GM12878 (cell line): ENCODE results near the gene WSCD2.

Experiments
- ATF2 ChIP-seq: IDR thresholded peaks from 2 replicates; pipeline ENCODE4 v1.6.1; 2012; ENCODE audit warnings: low read length, inconsistent platforms
- MTA3 ChIP-seq: IDR thresholded peaks from 2 replicates; pipeline ENCODE4 v1.6.1; 2012; ENCODE audit warnings: low read length, inconsistent platforms, borderline replicate concordance
- POLR2AphosphoS2 ChIP-seq: IDR thresholded peaks from 2 replicates; pipeline ENCODE4 v1.6.1; 2011; ENCODE audit warnings: low read depth, mild to moderate bottlenecking, low read length, improper control_type of control experiment, moderate library complexity
- RAD21 ChIP-seq: IDR thresholded peaks from 2 replicates; pipeline ENCODE4 v1.6.1; 2011; ENCODE audit warnings: mild to moderate bottlenecking, low read depth, low read length, moderate library complexity; ENCODE audit not compliant: insufficient read depth
- SIN3A ChIP-seq: IDR thresholded peaks from 2 replicates; pipeline ENCODE4 v1.6.1; 2012; ENCODE audit warnings: low read depth, low read length, improper control_type of control experiment
- SP1 ChIP-seq: IDR thresholded peaks from one replicate; pipeline ENCODE4 v1.6.1; 2011; ENCODE audit warnings: low read depth, low read length
- ZNF274 ChIP-seq: IDR thresholded peaks from one replicate; pipeline ENCODE4 v1.8.0; 2011; ENCODE audit not compliant: insufficient read length, insufficient read depth
- ZZZ3 ChIP-seq: IDR thresholded peaks from 2 replicates; pipeline ENCODE4 v1.6.1; 2011; ENCODE audit warnings: low read depth; ENCODE audit not compliant: control insufficient read depth, insufficient read length
- TF ChIP-seq, protein P1 (sequence below), 3 experiments: IDR thresholded peaks in 2 of 3; conservative IDR thresholded peaks in 1 of 3; 2 replicates each; pipeline ENCODE4 v1.5.1; 2011; ENCODE audit warnings: low read depth in 3 of 3, low read length in 3 of 3, mild to moderate bottlenecking in 3 of 3, control low read depth in 2 of 3, moderate library complexity in 2 of 3, inconsistent platforms in 1 of 3, mixed read lengths in 1 of 3; ENCODE audit not compliant: control insufficient read depth in 2 of 3, insufficient read depth in 1 of 3; ENCODE audit errors: extremely low read depth in 1 of 3

DNA sequence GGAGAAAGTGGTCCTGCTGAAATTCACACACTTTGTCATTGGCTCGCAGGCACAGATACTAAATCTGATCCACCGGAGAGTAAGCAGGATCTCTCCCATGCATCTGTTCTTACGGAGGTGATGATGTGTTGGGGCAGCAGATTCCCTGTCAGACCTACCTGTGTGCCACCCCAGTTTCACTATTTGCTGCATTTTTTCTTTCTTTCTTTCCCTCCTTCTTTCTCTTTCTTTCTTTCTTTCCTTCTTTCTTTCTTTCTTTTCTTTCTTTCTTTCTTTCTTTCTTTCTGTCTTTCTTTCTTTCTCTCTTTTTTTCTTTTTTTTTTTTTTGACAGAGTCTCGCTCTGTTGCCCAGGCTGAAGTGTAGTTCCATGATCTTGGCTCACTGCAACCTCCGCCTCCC lies 37.4 kb downstream of the WSCD2 start:
- no peak for TF ChIP-seq MTA3
- no peak for TF ChIP-seq ATF2
- TF ChIP-seq, protein P1, sequence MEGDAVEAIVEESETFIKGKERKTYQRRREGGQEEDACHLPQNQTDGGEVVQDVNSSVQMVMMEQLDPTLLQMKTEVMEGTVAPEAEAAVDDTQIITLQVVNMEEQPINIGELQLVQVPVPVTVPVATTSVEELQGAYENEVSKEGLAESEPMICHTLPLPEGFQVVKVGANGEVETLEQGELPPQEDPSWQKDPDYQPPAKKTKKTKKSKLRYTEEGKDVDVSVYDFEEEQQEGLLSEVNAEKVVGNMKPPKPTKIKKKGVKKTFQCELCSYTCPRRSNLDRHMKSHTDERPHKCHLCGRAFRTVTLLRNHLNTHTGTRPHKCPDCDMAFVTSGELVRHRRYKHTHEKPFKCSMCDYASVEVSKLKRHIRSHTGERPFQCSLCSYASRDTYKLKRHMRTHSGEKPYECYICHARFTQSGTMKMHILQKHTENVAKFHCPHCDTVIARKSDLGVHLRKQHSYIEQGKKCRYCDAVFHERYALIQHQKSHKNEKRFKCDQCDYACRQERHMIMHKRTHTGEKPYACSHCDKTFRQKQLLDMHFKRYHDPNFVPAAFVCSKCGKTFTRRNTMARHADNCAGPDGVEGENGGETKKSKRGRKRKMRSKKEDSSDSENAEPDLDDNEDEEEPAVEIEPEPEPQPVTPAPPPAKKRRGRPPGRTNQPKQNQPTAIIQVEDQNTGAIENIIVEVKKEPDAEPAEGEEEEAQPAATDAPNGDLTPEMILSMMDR (IDR thresholded peaks at IDR 0.05 in 2 of 3, conservative IDR thresholded peaks at IDR 0.05 in 1 of 3; ENCODE audit: control insufficient read depth in 2 of 3, extremely low read depth in 1 of 3, insufficient read depth in 1 of 3, low read depth in 3 of 3, low read length in 3 of 3), result no peak
- TF ChIP-seq ZNF274, result no peak
- TF ChIP-seq RAD21, result no peak
- no peak for TF ChIP-seq POLR2AphosphoS2
- no peak for TF ChIP-seq SIN3A
- TF ChIP-seq ZZZ3, result no peak
- TF ChIP-seq SP1, result no peak
